ENCODE results near the gene CA10.

The CA10 gene

DNA sequence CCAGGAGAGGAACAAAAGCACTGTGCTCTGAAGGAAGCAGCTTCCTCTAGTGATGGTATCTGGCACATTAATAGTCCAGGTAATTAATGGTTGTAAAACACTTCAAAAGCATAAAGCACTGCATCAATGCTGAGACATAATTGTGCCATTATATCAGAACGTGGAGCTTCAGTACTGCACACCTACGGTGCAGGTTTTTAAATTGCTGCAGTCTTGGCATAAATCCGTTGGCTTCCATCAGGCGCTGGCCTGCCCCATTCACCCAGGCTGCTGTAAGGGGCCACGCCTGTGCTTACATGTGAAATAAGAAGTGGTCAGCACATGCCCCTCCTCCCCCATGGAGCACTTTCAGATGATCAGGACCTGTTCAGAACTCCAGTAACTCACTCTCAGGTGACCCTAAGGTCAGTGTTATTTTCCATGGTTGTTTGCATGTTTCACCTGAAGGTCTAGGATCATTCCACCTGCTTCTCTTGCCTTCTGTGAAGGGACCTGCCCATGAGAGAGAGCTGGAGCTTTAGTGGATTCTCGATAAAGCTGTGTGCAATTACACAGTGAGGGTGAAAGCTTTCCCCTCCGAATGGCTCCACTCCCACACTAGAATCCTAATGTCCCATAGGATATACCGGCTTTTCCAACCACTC, 345.3 kb downstream of the CA10 start:
- DNase-seq: peak; percentile 54

DNA sequence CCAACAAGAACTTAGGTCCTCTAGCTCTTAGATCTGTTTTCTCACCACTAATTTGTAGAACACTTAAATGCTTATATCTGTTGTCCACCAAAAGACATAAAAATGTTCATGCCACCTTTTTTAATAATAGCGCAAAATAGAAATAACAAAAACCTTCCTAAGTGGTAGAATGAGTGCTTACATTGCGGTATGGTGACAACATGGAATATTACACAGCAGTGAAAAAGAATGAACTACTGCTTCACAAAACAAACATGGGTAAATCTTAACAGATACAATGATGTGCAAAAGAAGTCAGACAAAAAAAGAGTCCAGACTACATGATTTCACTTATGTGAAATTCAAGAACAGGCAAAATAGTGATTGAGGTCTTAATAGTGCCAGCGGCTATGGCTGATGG, 351.1 kb downstream of the CA10 start:
- DNase-seq: no peak

DNA sequence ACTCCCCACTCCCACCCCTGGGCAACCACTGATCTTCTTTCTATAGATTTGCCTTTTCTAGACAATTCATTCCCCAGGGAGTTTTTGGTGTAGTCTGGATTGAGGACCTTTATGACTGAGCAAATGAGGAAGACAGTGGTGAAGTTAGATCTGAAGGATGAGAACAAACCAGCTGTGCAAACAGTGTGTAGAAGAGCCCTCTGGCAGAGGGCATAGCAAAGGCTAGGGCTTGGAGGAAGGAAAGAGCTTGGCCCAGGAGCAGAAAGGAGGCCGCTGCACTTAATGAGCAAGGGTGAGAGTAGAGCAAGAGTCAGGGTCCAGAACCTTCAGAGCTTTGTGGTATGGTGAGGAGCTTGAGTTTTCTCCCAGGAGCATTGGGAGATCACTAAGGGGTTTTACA, 352.7 kb downstream of the CA10 start:
- peak; percentile 73 for DNase-seq

DNA sequence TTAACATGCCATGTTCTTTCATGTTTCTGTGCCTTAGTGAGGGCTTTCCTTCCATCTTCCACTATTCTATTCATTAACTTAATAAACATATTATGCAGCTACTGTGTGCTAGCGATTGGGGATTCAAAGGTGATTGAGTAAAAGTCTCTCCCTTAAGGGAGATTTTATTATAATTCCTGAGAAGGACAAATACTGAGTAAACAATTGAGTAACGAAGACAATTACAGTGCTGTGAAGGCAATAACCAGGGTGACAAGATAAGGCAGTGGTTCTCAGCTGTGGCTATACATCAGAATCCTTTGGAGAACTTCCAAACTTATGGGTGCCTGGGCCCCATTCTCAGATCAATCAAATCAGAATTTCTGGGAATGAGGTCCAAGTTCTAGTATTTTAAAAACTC, 353.3 kb downstream of the CA10 start:
- no peak for DNase-seq

GRCh38 chr17:51803161-51803560, 355.4 kb downstream of the CA10 start:
- no peak for DNase-seq

DNA sequence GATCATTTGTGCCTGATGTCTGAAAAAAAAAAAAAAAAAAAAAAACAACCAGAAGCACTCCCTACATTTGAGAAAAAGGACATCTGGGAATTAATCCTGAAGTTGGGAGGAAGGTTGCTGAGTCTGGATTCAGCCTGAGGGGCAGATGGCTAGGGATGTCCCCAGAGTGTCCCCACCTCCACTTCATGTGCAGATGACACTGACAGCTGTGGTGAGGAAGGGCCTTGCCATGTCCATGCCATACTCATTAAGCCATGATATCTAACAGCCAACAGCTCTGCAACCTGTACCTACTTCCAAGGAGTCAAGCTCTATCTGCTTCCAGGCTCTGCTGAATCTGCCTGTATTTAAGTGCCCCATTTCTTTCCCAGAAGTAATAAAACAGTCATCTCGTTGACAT, 356.0 kb downstream of the CA10 start:
- no peak for DNase-seq

- no peak for DNase-seq
Observed at GRCh38 chr17:51801626-51802025, 356.9 kb downstream of the CA10 start.

DNA sequence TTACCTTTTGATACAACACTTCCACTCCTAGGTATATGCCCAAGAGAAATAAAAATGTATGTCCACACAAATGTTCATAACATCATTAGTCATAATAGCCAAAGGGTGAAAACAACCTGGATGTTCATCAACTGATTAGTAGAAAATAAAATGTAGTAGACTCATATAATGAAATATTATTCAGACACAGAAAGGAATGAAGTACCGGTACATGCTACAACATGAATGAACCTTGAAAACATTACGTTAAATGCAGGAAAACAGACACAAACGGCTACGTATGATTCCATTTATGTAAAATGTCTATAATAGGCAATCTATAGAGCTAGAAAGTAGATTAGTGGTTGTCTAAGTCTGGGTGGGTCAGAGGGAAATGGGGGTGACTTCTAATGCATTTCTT, 358.5 kb downstream of the CA10 start:
- DNase-seq: no peak

DNA sequence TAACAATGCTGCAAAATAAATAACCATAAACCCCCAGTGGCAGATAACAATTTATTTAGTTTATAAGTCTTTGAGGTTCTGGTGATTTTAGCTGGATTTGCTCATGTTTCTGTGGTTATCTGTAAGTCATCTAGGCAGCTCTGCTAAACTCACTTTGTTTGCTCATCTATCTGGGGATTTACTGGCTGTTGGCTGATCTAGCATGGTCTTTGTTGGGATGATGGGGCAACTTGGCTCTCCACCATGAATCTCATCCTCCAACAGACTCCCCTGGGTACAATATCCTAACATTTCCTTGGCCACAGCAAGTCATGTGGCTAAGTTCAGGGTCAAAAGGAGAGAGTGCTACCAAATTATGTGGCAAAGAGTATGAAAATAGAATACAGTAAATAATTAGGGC, 359.3 kb downstream of the CA10 start:
- no peak for DNase-seq

DNA sequence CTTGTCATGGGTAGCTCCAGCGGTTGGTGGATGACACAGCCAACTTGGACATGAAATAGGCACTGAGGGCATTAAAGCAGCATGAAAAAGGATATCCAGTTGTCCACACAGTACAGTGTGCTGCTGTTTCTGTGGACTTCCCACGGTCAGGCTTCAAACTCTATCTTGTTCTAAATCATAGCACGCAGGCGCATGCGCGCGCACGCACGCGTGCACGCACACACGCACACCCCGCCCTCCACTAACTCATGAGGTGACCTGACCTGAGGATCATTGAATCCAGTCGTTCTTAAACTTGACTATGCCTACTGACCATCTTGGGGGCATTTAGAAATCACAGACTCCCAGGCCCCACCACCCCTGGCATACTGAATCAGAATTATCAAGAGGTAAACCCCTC, 361.4 kb downstream of the CA10 start:
- DNase-seq: no peak

DNA sequence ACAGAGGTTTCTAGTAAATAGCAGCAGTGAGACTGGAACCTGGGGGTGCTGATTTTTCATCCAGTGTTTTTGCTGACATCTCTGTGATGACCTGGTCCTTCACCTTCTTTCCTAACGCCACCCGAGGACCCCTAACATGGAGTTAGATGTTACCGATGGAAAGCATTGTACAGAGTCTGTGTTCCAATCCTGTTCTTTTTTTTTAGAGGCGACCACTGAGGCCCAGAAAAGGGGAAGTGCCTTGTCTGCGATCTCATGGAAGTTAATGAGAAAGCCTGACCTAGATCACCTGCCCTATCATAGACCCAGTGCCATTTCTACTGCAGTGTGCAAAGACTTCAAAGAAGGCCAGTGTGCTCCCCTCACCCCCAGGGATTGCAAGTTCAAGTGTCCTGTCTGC, 362.5 kb downstream of the CA10 start:
- no peak for DNase-seq

GRCh38 chr17:51795401-51795800, 363.1 kb downstream of the CA10 start:
- no peak for DNase-seq

DNA sequence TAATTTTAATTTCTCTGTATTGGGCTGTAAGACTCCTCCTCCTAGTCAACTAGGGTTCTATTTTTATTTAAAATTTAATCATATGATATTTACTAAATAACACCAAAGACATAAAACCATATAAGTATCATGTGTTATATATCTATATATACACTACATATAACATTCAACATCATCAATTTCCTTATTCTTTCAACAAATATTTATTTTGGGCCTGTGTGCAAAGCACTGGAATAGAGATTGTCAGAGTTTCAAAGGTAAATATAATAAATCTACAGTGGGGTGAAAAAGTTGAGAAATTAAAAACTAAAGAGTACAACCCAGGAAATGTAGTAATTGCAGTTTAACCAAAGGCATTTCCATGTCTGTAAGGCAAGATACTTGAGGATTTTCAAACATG, 364.0 kb downstream of the CA10 start:
- no peak for DNase-seq

GRCh38 chr17:51793686-51794085, 364.8 kb downstream of the CA10 start:
- DNase-seq: peak; percentile 50

GRCh38 chr17:51778842-51779241, 379.7 kb downstream of the CA10 start:
- DNase-seq: no peak

DNA sequence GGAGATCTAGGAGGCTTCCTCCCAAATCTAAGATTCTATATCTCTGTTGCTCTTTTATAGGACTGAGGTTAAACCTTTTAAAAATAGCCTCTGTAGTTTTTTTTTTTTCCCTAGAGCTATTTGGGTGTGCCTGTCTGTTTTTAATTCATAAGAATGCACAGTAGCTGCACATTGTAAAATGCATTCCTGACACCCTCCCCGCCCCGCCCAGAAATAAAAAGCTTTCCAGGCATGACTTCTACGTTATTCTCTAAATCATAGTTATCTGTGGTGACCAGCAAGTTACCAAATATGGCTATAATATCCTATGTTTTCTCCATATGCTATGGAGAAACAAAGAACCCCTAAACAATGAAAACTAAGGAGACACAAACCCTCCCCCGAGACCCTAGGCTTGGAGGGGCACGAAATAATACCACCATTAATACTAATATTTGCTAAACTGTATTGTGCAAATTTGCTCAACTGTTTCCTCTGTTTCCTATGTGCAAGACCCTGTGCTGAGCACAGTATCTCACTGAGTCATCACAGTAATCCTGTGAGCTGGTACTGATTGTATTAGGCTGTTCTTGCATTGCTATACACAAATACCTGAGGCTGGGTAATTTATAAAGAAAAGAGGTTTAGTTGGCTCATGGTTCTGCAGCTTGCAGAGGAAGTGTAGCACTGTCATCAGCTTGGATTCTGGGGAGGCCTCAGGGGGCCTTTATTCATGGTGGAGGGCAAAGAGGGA, 388.3 kb downstream of the CA10 start:
- no peak for DNase-seq

- DNase-seq: no peak
Observed at GRCh38 chr17:51769231-51769630, 389.3 kb downstream of the CA10 start.

DNA sequence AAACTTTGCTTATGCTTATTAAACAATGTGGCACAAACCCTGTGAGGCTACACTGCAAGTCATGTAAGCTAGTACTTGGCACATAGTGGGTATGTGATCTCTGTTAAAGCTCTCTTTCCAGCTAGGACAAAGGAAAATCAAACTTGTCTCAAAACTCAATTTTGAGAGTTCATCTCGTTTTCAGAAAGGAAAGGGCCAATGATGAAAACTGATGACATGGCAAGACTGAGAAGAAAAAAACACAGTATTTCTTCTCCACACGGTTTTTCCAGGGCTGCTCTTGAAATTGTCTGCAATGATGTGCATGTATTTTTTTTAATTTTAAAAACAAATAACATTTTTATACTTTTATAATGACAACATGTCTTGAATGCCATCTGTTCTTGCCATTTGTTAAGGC, 389.8 kb downstream of the CA10 start:
- no peak for DNase-seq

DNA sequence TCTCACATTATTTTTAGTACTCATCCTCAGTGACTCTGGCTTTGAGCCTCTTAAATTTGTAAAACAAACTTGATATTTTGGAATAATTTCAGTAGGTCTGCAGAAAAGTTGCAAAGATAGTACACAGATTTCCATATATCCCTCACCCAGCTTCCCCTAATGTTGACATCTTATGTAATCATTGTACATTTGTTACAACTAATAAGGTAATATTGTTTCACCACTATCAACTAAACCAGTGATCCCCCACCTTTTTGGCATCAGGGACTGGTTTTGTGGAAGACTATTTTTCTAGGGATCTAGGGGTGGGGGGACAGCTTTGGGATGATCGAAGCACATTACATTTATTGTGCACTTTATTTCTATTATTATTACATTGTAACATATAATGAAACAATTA, 391.2 kb downstream of the CA10 start:
- no peak for DNase-seq

- no peak for DNase-seq
Observed at GRCh38 chr17:51765282-51766135, 393.0 kb downstream of the CA10 start.

DNA sequence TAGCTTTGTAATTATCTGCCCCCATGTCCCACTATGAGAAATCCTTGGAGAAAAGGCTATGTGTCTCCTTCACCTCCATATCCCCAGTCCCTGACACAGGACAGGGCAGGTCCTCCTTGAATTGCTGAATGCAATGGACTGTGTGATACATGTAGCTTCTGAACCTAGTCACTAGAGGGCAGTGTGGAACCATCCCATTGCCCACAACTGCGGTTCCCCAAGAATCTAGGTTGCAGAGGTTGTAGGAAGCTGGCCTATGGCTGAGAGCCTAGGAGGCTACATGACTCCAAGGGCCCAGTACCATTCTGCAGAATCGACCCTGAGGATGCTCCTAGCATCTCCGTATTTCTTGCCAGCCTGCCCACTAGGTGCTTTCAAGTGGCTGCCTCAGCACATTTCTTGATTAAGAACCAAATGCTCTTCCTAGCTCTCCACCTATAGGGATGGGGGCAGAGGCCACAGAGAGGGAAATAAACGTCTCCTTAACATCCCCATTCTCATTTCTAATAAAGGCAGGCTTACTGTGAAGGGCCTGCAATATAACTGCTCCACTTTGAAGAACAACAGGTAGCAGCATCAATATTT, 394.0 kb downstream of the CA10 start:
- DNase-seq: peak; percentile 76

DNA sequence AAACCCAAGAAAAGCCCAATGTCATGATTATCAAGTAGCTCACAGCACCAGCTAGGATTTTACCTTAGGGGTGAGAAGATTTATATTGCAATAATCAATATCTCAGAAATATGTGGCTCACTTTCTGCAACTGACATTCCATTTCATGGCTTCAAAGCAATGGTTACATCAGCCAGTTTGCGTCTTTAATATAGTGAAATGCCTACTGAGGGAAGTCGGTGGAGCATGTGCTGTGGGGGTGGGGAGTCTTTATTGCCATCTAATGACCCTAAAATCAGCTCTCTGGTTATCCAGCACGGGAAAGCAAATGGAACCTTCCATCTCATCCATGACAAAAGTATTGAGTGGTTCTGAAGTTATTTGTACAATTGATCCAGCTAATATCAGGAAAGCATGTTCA, 395.5 kb downstream of the CA10 start:
- DNase-seq: no peak

- DNase-seq: no peak
Observed at GRCh38 chr17:51761105-51761504, 397.4 kb downstream of the CA10 start.

GRCh38 chr17:51759260-51759659, 399.3 kb downstream of the CA10 start:
- DNase-seq: no peak

Measured in DMS153 (cell line).